Measurements from ENCODE around the gene GGT5.
"Not testable (repeated sequence)": the region's sequence is repeated elsewhere in the genome, so short reads cannot be mapped to it uniquely, and the experiment has no call there.

The GGT5 gene

DNA sequence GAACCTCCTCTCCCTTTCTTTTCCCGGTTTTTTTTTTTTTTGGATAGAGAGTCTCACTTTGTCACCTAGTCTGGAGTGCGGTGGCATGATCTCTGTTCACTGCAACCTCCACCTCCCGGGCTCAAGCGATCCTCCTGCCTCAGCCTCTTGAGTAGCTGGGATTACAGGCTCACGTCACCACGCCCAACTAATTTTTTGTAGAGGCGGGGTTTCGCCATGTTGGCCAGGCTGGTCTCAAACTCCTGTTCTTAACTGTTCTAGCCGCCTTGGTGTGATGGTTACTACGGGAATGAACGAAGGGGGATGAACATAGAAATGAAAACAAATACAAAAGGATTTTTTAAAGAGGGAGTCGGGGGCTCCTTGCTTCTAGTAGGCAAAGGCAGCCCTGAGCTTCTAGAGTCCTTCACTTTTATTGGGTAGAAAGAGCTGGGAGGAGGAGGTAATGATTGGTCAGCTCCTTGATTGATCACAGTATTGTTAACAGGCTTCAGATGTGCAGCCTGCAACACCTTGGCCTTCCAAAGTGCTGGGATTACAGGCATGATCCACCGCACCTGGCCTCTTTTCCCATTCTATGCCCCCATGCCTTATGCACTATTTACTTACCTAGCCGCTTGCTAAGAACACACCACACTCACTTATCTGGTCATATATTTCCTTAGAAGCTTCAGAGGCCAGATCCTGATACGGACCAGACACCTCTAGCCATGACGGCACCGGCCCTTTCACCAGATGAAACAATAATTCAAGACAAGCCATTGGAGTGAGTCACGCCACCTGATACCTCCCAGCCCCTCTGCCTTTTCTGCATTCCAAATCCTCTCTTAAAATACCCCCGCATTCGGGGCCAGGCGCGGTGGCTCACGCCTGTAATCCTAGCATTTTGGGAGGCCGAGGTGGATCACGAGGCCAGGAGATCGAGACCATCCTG is 42.9 kb downstream of the GGT5 start:
- no peak for DNase-seq

DNA sequence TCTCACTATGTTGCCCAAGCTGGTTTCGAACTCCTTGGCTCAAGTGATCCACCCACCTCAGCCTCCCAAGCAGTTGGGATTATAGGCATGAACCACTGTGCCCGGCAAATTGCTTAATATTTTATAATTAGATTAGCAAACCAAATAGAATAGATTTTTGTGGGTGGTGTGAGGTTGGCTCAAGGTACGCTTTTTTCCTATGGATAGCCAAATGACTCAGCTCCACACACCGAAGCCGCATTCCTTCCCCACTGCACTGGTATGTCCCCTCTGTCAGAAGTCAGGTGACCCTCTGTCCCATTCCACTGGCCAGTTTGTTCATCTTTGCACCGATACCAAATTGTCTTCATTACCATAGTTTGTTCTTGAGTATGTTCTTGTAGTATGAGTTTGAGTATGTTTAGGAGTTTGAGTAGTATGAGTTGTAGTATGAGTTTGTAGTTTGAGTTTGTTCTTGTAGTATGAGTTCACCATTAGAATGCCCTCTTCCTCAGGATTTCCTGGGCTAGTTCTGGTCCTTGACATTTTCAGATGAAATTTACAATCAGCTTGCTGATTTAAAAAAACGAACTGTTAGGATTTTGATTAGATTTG is 44.2 kb downstream of the GGT5 start:
- DNase-seq, result no peak

DNA sequence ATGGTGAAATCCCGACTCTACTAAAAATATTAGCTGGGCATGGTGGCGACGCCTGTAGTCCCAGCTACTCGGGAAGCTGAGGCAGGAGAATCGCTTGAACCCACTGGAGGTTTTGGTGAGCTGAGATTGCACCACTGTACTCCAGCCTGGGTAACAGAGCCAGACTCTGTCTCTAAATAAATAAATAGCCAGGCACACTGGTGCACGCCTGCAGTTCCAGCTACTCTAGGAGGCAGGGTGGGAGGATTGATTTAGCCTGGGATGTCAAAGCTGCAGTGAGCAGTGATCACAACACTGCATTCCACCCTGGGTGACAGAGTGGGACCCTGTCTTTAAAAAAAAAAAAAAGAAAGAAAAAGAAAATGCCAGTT is 46.2 kb downstream of the GGT5 start:
- DNase-seq, result no peak

DNA sequence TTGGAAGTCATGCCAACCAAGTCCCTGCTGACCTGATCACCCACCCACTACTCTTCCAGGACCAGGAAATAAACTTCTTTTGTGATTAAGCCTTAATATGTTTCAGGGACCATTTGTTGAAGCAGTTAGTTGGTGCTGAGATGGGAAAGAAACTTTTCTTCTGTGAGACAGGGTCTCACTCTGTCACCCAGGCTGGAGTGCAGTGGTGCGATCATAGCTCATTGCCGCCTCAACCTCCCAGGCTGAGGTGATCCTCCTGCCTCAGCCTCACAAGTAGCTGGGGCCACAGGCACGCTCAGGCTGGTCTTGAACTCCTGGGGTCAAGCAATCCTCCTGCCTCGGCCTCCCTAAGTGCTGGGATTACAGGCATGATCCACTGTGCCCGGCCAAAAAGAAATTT is 53.0 kb downstream of the GGT5 start:
- DNase-seq, result no peak

DNA sequence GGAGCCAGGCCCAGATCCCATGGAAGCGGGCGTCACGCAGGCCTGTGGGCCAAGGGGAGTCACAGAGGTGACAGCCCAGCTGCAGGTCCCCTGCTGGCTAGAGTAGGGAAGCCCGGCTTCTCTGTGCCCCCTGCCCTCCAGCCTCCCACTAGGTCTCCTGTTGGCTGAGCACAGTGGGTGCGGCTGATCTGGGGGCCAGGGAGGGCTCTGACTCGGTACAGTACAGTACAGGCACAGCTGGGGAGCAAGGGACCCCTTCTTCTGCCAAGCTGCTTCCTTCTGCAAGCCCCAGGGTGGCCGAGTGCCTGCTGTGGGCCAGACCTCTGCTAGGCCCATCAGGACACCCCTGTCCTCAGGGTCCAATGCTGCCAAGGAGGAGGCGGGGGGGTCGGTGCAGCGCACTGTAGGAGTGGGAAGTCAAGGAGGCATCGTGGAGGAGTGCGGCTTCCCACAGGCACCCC is 53.5 kb downstream of the GGT5 start:
- no peak for DNase-seq

DNA sequence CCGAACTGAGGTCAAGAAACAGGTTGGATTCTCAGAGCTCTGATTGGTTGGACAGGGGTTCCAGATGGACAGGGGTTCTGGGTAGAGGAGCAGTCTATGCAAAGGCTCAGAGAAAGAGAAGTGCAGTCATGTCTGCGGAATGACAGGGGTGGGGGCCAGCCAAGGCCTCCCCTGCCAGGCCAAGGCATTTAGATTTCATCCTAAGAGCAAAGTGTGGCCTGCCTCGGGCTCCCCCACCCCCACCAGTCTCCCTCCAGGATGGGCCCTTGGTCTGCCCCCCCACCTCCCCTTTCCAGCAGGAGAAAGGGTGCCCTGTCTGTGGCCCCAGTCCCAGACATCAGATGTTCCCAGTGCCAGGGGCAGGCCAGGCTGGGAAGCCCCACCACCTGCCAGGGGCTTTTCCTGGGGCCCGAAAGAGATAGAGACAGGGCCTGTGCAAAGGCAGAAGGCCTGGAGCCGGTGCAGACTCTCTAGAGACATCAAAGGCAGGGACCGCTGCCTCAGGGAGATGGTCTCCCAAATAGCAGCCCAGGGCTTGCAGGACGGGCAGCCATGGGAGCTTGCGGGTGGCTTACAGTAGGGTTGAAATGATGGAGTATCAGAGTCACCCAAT is 54.2 kb downstream of the GGT5 start:
- DNase-seq, result no peak

DNA sequence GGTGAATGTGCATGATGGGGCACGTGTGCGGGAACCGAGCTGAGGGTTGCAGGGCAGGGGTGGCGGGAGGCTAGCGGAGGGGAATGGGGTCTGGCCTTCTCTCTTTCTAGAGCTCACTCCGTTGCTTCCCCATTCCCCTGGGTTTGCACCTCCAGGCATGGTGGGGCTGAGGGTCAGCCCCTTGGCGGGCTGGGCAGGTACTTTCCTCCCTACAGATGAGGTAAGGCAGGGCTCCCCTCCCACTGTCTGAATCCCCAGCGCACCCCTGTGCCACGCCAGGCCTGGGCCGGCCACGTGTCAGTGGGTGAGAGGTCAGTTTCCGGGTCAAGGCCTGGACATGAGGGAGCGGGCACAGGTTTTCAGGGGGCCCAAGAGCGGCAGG is 54.7 kb downstream of the GGT5 start:
- no peak for DNase-seq

DNA sequence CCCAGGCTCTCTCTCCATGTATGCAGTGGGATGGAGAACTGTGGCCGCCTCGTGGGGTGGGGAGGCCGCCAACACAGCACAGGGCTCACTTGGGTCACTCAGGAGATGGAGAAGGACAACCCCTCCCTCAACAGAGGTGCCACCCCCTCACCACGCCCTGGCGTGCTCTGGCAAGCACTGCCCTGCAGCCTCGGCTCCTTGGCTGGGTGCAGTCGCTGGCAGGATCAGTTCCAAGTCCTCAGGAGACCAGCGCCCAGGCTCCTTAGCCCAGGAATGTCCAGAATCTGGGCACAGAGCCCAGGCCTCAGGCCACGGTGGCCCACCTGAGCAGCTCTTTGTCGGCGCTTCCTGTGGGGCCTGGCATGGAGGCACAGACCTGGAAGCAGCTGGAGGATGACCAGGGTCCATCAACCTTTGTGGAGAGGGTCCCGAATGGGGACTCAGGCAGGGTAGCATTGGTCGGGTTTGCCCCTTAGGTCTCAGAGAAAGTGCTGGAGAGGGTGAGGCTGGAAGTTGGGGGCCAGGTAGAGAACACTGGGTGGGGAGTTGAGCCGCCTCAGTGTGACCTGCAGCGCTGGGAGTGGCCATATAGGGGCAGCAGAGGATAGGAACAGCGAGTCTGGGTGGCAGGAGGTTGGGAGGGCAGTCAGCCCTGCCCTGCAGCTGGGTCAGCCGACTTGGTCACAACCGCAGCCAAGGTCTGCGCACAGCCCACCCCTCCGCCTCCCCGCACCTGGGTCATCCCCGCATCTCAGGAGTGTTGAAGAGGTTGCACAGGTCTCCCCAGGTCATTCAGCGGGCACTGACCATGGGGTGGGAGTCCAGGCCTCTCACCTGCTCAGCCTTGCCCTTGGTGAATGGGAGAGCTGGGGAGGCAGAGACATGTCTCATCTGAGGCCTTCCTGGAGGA is 55.4 kb downstream of the GGT5 start:
- peak in 5 of 6 experiments; percentile 10 to 39 (median 14) for DNase-seq

DNA sequence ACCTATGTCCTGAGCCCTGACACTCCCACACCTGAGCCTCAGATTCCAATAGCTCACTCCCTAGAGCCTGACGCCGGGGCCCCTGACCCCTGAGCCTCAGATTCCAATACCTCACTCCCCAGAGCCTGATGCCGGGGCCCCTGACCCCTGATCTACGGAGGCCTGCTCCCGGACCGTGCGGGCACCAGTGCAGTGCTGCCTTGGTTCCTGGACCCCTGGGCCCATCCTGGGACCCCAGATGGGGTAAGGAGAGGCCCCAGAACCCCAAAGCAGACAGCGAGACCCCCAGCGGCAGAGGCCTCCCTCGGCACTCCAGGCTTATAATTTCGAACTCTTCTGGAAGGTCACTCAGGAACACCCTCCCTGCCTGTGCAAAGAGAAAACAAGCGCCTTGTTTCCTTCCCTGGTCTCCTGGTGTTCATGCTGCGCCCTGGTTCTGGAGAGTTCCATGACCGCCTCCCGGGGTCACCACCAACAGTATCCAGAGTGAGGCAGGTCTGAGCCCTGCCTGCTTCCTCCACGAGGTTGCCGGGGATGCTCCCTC is 56.1 kb downstream of the GGT5 start:
- no peak for DNase-seq

DNA sequence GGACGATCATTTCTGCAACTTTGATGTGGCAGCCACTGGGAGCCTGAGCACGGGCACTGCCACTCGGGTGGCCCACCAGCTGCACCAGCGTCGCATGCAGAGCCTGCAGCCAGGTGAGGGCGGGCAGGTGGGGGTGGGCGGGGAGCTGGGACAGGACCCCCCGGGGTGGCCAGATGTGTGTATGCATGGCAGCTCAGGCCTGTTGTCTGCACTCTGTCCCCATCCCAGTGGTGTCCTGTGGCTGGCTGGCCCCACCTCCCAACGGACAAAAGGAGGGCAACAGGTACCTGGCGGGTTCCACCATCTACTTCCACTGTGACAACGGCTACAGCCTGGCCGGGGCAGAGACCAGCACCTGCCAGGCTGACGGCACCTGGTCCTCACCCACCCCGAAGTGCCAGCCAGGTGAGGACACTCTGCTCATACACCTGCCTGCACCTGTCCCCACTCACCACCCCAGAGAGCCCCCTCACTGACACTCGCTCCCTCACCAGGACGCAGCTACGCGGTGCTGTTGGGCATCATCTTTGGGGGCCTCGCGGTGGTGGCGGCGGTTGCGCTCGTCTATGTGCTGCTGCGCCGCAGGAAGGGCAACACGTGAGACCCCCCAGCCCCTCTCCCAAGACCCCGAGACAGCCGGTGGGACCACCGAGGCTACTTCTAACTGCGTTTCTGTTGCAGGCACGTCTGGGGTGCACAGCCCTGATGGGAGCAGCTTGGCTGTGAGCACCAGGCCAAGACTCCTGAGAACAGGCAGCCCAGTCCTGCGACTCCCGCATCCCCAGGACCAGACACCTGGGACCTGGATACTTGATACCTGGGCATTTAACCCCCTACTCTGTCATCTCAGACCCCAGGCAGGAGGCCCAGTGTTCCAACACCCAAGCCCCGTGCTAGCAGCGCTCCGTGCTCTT is 56.9 kb downstream of the GGT5 start:
- no peak for DNase-seq

DNA sequence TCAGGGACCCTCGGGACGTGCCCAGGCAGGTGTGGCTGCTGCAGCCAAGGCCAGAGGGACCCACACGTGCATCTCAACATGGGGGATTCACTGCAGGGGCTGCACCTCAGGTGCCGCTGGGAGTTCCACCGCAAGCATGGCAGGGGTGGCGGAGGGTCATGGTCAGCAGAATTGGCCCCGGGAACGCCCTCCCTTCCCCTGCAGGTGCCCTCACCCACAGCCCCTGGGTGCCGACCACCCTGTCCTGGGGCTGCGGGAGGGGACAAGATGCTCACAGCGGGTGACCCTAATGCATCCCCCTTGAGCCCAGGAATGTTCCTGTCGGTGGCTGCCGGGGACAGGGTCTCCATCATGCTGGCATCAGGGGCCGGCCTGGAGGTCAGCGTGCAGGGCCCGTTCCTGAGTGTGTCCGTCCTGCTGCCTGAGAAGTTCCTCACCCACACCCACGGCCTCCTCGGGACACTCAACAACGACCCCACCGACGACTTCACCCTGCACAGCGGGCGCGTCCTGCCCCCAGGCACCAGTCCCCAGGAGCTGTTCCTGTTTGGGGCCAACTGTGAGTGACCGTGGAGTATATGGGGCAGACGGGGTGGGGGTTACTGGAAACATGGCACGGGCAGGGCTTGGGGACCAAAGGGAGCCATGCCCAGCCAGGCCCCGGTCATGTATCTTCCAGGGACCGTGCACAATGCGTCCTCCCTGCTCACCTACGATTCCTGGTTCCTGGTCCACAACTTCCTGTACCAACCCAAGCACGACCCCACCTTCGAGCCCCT is 57.8 kb downstream of the GGT5 start:
- no peak for DNase-seq

DNA sequence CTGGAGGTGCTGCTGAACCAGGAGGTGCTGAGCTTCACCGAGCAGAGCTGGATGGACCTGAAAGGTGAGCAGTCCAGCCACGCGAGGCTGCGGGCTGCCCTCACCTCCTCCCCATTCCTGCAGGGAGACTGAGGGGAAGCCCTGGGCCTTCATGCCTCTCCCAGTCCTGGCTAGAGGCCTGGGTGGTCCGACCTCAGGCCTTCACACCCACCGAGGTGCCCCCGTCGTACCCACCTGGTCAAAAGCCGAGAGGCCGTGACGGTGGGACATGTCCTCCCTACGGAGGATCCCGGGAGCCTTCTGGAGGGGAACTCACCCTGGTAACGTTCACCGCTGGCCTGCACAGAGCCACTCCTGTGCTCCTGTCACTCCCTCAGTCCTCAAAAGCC is 58.5 kb downstream of the GGT5 start:
- DNase-seq, result no peak

DNA sequence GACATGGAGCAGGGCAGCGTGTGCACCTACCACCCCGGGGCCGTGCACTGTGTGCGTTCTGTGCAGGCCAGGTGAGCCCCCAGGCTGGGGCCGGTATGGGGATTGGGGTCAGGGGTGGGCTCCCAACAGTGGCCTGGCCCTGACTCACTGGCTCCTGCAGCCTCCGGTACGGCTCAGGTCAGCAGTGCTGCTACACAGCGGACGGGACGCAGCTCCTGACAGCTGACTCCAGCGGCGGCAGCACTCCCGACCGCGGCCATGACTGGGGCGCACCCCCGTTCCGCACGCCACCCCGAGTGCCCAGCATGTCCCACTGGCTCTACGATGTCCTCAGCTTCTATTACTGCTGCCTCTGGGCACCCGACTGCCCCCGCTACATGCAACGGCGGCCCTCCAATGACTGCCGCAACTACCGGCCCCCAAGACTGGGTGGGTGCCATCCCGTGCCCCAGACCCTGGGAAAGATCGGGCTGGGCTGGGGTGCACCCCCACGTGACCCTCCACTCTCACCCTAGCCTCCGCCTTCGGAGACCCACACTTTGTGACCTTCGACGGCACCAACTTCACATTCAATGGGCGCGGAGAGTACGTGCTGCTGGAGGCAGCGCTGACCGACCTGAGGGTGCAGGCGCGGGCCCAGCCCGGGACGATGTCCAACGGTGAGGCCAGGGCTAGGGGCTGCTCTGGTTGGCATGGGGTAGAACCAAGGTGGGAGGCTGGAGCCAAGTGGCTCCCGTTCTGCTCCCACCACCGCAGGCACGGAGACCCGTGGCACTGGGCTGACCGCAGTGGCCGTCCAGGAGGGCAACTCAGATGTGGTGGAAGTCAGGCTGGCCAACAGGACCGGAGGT is 59.2 kb downstream of the GGT5 start:
- DNase-seq, result no peak

DNA sequence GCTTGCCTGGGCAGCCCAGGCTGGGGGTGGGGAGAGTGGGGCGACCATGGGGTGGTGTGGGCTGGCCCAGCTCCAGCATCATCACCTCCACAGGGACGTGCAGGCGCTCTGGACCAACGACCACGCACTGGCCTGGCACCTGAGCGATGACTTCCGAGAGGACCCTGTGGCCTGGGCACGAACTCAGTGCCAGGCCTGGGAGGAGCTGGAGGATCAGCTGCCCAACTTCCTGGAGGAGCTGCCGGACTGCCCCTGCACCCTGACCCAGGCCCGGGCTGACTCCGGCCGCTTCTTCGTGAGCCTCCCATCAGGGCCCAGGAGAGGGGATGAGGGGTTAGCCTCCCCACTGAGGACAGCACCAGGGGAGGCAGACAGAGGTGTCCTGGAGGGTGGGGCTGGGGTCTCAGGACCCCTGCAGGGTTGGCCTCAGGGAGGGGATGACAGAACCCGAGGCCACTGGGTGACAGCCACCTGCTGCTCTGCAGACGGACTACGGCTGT is 59.8 kb downstream of the GGT5 start:
- DNase-seq, result no peak

DNA sequence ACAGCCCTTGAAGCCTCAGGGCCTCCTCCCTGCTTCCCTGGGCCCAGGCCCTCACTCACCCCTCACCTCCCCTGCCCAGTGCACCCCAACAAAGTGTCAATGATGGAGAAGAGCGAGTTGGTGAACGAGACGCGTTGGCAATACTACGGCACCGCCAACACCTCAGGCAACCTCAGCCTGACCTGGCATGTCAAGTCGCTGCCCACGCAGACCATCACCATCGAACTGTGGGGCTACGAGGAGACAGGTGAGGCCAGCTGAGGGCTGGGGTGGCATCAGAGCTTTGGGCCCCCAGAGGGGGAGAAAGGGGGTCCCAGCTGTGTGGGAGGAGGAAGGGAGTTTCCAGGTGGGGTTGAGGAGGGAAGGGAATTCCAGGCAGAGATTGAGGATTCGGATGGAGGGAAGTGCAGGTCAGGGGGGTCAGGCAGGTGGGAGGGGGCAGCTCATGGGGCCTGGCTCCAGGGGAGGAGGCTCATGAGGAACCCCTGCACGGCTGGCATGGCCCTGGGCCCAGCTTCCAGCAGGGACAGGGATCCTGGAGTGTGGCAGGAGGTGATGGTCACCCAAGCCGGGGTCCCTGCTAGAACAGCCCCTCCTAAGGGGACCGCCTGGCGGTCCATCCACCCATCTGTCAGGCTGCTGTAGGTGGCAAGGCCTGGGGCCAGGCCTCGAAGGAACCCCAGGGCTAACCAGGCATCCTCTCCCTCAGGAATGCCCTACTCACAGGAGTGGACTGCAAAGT is 60.7 kb downstream of the GGT5 start:
- DNase-seq, result no peak

DNA sequence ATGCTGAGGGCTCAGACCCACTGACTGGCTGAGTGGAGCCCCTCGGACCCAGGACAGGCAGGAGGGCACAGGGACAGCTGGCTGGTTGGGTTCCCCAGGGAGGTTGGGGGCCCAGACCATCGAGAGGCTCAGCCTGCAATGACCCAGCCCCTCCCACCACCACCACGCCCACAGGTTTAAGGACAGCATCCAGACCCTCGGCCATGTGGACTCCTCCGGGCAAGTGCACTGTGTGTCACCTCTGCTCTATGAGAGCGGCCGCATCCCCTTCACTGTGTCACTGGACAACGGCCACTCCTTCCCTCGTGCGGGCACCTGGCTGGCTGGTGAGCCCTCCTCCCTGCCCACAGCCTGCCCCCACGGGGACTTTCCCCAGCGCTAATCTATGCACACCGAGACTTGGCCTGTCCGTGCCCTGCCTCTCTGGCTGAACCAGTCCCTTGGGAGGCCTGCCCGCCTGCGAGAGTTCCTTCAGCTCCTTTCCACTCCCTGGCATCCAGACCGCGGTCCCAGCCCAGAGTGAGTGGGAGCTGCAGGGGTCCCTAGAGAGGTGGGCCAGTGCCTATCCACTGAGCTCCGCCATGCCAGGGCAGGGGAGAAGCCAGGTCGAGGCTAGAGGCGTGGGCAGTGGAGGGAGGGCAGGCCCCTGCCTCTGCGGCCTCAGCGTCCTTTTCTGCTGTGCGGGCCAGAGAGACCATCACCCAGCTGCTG is 61.4 kb downstream of the GGT5 start:
- DNase-seq, result no peak

DNA sequence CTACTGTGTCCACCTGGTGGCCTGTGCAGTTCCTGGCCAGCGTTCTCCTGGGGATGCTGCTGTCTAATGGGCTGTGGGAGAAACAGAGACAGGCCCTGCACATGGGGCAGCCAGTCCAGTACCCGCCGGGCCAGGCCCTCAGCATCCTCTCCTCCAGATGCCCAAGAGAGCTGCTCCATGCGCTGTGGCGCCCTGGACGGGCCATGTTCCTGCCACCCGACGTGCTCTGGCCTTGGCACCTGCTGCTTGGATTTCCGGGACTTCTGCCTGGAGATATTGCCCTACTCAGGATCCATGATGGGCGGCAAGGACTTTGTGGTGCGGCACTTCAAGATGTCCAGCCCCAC is 62.0 kb downstream of the GGT5 start:
- DNase-seq, result not testable (repeated sequence)

Measured in stimulated activated naive CD4-positive, alpha-beta T cell (primary cell).